HG02973 (cell line): ENCODE data around the gene CYSRT1.
A peak's percentile ranks its signal among the peaks of the same experiment; 100 is the strongest.

ENCODE experiments used
- ATAC-seq: cut with Tn5 transposase; IDR thresholded peaks from one replicate; pipeline ENCODE4 v1.9.1; 2021; ENCODE audit warnings: moderate library complexity; ENCODE audit not compliant: unreplicated experiment

CYSRT1 gene

GRCh38 chr9:137223078-137223970 is 1.6 kb upstream of the CYSRT1 start:
- ATAC-seq: peak; percentile 71

GRCh38 chr9:137225699-137226331 is 841 bp downstream of the CYSRT1 start:
- ATAC-seq: no peak

- ATAC-seq: no peak
Observed at GRCh38 chr9:137226338-137227053, 1.5 kb downstream of the CYSRT1 start.

GRCh38 chr9:137227054-137227852 is 2.3 kb downstream of the CYSRT1 start, which contains the start of gene RNF224:
Gene RNF224 (plus strand): TSS chr9:137227502. CDS start chr9:137228336, 834 bp downstream.
- no peak for ATAC-seq

GRCh38 chr9:137227853-137228505 is 3.0 kb downstream of the CYSRT1 start:
- ATAC-seq: no peak

- no peak for ATAC-seq
Observed at GRCh38 chr9:137228506-137228967, 3.6 kb downstream of the CYSRT1 start.

- ATAC-seq: no peak
Observed at GRCh38 chr9:137228968-137229896, 4.3 kb downstream of the CYSRT1 start.

GRCh38 chr9:137229903-137230704 is 5.1 kb downstream of the CYSRT1 start:
- no peak for ATAC-seq

- ATAC-seq: no peak
Observed at GRCh38 chr9:137230705-137231371, 5.9 kb downstream of the CYSRT1 start, which contains the start of gene SLC34A3. Gene SLC34A3 (plus strand): TSS chr9:137230901. CDS start chr9:137231703, 802 bp downstream.

- ATAC-seq: no peak
Observed at GRCh38 chr9:137231372-137232039, 6.5 kb downstream of the CYSRT1 start.

GRCh38 chr9:137232101-137232500 is 7.1 kb downstream of the CYSRT1 start:
- no peak for ATAC-seq

- no peak for ATAC-seq
Observed at GRCh38 chr9:137232510-137232909, 7.5 kb downstream of the CYSRT1 start.

GRCh38 chr9:137233143-137233980 is 8.4 kb downstream of the CYSRT1 start:
- no peak for ATAC-seq

- ATAC-seq: no peak
Observed at GRCh38 chr9:137234055-137234697, 9.2 kb downstream of the CYSRT1 start.

GRCh38 chr9:137234758-137235423 is 9.9 kb downstream of the CYSRT1 start:
- no peak for ATAC-seq
